TTC549 (cell line): ENCODE results near the gene MYB.

Source experiments
- FAIRE-seq: peaks from 2 replicates; lab custom pipeline; 2012; peaks lifted over from hg19 to GRCh38; lab: Jason Lieb, UNC

MYB gene

DNA sequence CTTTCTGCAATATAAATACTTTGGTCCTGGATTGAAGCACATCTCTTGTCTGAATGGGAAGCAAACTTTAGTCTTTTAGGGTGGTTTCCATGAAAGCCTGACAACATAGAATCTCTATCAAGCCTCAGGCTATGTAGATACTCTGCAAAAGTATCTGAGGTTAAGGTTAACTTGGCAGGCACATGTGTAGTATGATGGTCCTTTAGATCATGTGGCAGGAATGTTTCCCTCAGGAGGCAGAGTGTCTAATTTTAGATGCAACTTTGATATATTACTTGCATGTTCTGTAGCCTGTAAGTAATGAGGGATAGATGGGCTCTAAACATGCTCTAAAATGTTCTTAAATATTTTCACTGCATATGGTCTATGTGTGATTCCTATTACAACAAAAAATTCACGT lies 8.2 kb downstream of the MYB start:
- no peak for FAIRE-seq

DNA sequence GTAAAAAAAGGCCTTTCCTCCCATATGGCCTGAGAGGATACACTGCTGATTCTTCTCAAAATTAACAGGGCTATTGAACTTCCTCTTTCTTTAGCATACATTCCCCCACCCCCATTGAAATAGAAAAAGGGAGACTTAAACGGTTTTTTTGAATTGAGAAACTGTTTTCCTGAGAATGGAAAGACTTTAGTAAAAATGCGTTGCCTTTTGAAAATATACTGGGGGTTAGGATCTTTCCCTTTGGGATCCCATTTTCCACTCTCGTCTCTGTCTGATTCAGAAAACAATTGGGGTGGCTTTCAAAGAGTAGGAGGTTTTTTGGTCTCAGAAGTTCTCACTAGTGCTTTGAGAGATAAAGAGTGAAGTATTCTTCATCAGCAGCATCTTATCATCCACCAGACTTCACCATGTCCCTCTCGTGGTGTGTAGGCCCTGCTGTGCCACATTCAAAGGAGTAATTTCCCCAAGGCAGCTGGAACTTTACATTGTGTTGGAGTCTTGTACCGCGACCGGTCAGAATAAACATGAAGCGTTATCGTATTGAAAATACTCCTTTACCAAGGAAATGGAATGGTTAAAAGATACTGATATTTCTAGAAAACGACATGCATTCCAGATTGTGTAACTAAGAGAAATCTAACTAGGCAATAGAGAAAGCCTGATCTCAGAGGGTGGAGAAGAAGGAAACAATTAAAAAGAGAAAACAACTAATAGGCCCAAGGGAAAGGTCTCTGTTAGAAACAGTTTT lies 10.6 kb downstream of the MYB start:
- no peak for FAIRE-seq

DNA sequence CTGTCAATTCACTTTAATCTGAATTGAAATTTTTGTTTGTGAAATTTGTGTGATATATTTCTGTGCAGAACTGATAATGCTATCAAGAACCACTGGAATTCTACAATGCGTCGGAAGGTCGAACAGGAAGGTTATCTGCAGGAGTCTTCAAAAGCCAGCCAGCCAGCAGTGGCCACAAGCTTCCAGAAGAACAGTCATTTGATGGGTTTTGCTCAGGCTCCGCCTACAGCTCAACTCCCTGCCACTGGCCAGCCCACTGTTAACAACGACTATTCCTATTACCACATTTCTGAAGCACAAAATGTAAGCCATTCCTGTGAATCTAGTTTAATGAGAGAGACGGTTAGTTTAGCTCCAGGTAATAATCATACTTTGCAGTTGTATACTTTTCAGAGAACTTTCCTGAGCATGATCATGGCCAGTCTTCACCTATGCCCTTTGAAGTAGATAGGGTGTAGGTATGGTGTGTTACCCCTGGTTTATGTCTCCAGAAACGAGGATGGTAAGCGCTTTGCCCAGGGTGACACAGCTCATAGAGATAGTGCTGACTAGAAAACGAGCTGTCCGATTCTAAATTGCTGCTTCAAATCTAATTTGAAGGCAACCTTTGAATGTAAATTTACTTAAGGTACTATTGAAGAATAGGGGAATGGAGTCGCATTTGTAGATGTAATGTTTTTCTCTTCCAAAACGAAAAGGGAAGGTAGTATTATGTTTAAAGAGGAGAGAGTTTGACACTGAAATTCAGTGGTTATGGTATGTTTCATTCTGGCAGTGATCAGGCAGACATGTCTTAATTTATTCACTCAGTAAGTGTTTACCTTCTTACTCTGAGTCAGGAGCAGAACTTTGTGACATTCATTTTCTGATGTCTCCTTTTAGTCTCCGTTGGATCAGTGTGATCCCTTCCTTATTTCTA lies 11.4 kb downstream of the MYB start:
- FAIRE-seq, result no peak

DNA sequence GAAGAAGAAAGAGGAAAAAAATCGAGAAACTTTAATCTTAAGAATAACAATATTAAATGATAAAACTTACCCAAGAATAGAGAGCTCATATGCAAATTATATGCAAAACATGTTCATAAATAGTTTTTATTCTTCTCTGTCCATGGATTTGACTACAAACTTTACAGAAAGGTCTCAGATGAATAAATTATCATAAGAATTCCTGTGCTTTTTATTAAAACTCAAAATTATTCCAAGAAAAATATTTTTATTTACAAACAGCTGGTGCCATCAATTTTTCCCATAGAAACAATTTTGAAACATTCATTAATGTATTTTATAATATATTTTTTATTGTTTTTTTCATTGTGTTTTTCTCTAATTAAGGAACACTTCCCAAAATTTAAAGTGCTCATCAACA lies 12.1 kb downstream of the MYB start:
- FAIRE-seq, result no peak

DNA sequence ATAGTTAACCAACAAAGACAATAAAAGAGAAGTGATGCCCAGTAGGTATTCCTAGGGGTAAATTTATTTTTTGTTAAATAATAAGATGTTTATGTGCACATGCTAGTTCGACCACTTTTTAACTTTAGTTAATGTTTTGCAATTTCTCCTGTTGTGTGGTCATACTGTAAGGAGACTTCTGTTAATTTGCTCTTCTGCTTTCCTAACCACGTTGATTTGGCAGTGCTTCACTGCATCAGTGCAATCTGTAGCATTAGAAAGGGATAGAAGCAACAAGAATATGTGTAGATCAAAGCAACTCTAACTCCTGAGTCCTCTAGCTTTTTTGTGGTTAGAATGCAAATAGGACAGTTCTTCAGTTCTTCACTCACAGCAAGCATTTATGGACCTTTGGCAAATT lies 13.9 kb downstream of the MYB start:
- FAIRE-seq, result no peak

DNA sequence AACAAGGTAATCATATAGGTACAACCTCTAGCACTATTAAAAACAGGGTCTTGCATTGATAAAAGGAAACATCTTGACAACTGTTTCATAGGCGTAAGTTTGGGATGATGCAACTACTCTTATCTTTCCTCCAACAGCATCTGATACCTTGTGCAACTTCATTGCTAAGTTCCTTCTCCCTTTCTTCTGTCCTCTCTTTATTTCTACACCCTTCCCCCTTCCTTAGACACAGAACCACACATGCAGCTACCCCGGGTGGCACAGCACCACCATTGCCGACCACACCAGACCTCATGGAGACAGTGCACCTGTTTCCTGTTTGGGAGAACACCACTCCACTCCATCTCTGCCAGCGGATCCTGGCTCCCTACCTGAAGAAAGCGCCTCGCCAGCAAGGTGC lies 14.4 kb downstream of the MYB start:
- no peak for FAIRE-seq

DNA sequence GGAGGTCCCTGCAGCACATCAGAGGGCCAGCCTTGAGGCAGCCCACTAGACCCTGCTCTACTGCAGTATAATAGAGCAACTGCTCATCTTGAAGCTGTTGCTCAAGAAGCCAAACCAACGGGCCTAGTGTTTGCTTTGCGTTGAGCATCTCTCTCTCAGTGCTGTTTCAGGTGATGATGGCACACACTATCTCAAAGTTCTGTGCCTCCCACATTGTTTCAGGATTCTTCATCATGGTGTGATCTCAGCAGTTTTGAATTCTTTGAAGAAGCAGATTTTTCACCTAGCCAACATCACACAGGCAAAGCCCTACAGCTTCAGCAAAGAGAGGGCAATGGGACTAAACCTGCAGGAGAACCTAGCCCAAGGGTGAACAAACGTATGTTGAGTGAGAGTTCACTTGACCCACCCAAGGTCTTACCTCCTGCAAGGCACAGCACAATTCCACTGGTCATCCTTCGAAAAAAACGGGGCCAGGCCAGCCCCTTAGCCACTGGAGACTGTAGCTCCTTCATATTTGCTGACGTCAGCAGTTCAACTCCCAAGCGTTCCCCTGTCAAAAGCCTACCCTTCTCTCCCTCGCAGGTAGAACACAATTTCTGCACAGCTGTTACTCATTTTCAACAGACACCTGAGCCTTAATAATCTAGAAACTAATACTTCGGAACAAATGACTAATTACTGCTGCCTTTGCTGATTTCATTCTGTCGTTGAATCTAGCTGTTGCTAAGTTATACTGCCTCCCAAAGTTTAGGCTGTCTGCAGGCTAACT lies 15.8 kb downstream of the MYB start:
- no peak for FAIRE-seq

DNA sequence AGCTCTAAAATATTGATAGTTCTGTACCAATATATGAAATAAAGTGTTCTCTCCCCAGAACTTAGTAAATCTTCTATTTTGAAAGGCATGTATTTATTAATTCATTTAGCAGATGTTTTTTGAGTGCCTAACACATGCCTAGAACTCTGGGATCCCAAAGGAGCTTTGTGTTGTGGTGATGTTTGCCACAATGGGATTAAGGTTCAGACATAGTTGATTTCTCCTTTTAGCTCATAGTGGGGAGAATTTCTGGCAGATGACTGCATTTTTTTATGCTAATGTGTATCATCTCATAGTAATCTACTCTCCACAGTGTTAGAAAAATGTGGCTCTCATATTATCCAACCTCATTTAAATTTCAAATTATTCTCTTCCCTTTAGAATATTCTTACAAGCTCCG lies 21.7 kb downstream of the MYB start:
- FAIRE-seq, result no peak

DNA sequence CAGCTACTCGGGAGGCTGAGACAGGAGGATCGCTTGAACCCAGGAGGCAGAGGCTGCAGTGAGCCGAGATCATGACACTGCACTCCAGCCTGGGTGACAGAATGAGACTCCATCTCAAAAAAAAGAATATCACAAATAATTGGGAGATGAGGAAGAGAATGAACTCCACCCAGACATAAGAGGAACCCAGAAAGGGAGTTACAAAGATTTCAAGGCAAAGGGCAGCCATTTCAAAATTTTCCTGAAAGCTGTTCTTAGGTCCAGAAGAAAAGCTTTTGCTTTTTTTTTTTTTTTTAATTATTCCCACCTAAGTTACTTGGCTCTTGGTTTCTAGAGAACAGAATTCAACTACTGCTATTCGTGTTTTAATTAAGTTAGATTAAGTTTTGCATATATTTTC lies 23.8 kb downstream of the MYB start:
- no peak for FAIRE-seq

DNA sequence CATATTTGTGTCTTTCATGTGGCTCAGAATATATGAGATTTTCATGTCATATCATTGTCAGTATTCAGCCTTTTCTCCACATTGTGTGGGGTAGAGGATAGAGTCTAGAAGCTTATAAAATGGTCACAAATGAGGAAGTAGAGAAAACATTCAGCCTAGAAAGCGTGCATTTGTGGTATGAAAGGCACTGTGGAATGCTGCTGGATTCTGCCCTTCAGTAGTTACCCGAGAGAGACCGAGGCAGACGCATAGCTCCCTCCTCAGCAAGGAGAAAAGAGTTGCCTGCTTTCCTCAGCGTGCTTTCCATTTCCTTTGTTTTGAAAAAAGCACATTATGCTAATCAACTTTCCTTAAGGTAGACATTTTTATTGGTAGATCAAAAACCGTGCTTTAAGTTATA lies 28.7 kb downstream of the MYB start:
- FAIRE-seq, result no peak

DNA sequence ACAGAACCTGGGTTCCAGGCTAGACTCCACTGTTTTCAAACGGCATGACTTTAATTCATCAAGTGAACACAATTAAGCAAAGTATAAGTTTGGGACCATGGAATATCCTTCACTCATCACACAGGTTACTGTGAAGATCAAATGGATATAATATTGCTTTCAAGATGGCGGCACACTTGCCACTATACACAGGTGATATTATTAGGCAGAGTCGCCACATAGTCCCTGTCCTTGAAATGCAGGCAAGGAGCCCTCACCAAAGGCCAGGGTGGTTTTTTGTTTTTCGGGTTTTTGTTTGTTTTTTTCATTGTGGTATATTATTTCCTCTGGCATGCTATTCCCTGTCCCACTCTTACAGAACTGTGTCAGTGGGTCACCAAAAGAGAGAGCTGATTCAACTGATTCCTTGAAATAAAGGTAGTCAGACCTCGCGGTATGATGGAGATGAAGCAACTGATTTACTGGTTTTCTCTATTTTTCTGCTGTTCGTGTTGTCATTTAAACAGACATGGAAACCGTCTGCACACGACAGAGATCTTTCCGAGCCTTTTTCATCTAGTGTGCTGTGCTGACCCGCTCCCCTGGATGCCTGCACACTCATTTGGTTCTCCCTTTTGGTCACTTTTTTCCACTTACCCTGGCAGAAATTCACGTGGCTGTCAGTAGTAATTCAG lies 29.7 kb downstream of the MYB start:
- FAIRE-seq, result no peak

DNA sequence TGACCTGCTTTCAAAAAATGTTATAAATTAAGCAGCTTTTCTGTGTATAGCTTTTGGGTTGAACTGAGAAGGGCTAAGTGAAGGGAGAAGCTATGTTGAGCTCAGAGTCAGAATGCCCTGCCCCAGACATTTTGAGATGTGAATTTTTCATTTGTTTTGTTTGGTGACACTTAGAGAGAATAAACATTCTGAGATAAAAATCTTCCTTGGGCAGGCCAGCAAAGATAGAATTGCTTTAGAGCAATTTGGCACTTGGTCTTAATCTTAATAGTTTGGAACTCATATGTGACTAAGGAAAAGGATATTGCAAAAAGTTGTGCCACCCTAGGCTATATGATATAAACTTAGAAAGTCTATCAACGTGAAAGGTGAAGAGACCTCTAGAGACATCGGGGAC lies 30.2 kb downstream of the MYB start:
- no peak for FAIRE-seq

DNA sequence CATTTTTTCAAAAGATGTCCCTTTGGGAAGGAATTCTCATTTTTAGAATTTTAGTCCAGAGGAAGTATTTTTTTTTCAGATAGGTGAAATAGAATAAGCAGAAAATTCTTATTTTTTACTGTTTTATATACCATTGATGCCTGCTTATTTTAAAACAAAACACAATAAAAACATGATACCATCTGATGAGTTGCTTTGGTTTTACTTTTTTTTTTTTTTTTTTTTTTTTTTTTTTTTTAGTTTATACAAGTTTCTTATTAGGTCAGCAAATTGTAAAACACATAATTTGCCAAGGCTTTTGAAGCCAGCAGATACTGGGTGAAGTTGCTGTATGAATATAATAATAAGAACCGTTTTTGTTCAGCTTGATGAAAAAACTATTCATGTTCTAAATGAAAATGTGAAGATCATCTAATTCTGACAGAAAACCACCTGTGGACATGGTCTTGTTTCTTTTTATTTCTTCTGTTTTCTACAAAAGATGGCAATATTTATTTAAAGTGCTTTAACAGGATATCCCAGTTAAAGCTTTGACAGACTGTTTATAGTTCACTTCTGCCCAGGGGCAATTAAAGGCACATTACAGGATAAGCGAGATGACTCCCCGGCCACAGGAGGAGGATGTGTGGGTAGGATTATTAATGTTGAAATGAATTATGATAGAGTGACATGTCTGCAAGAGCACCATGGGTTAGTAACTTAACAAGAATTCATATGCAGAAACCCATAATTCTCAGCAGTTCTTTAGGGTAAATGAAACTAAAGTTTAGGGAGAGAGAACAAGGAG lies 31.1 kb downstream of the MYB start:
- no peak for FAIRE-seq

DNA sequence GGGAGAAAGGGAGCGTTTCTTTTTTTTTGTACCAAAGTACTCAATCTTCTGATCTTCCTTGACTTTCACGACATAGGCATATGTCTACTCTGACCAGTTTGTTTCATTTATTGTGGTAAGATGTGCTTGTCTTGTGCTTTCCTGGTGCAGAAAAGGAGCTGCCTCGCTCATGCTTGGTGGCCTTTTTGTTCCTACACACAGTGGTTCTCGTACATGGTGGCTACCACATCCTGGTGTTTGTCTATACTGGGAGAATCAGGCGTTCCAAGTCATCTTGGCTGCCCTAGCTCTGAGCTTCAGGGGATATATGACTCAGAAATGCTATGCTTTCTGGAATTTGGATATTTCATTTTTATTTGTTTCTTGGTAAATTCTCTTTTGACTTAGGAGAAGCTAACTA lies 31.8 kb downstream of the MYB start:
- FAIRE-seq, result no peak

DNA sequence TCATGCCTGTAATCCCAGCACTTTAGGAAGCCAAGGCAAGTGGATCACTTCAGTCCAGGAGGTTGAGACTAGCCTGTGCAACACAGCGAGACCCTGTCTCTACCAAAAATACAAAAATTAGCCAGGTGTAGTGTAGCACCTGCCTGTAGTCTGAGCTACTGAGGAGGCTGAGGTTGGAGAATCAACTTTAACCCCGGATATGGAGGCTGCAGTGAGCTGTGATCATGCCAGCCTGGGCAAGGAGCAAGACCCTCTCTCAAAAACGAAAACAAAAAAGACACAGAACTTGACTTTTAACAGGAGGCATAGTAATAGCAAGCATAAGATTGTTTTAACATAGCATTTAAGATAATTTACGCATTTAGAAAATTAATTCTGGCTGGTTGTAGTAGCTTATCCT lies 32.5 kb downstream of the MYB start:
- FAIRE-seq, result no peak

DNA sequence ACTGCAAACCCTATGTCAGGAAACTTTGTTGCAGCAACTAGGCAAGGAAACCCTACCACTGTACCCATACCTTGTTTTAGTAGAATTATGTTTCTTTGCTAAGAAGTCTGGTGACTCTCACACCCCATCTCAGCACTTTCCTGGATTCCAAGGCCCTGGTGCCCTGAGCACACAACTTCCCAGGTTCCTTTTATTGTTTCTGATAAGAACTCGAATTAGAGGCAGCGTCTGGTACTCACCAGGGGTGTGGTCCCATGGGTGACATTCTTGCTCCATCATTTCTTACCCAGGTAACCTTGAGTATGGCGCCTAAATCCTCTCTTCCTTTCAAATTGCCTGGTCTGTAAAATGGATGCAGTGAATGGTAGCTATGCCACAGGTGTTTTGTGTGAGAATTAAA lies 34.1 kb downstream of the MYB start:
- no peak for FAIRE-seq

DNA sequence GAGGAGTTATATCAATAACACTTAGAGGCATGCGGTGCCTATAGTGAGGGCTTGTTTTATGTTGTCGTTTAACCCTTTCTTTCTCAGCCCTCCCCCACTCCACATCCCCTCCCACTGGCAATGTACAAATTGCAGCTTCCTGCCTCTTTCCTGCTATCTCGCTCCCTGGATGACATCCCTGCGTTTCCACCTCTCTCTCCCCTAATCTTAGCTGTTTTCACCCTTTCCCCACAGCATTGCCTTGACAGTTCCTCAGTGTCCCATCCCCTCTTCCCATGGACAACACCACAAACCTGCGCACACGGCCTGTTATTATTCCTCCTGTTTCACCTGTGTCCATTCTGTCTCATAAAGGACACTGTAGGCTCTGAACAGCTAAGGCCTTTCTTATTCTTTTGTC lies 34.5 kb downstream of the MYB start:
- FAIRE-seq, result no peak

DNA sequence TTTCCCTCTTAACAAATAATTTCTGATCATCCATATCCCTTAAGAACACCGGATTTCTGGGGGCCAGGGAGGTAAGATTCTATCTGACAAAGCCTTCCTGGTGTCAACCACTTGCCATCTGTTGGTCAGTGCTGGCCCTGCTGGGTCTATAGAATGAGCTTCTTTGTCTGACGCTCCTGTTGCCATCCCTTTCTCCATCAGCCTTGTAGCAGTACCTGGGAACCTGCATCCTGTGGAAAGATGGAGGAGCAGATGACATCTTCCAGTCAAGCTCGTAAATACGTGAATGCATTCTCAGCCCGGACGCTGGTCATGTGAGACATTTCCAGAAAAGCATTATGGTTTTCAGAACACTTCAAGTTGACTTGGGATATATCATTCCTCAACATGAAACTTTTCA lies 36.6 kb downstream of the MYB start:
- FAIRE-seq, result no peak

DNA sequence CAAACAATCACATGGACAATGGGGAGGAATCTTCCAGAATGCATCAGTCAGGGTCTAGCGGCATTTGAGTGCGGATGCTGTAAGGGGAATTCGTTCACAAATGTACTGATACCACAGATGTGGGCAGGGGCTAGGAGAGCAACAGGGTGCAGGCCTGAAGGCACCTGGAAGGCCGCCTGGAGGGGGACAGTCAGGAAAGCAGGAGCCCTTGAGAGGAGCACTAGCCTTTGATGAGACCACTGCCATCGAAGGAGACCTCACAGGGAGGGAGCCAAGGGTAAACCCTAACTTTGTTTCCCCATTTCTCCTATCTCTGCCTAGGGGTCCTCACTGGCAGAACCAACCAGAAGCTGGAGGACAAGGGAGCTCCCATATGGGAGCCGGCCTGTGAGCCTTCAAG lies 38.2 kb downstream of the MYB start:
- no peak for FAIRE-seq

DNA sequence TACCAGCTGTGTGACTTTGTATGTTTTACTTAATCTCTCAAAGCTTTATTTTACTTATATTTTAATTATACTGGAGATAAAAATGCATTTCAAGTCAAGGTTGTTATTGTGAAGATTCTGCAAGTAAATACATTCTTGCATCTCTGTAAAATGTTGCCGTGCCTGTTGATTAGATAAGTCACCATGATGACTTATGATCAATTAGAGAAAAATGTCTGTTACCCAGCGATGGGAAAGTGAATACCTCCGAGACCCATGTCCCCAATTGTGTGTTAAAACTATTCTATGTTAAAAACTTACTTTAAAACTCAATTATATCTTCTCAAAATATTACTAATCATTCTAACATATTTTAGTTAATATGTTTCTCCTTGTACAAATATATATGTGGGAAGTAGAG lies 39.9 kb downstream of the MYB start:
- FAIRE-seq, result no peak

DNA sequence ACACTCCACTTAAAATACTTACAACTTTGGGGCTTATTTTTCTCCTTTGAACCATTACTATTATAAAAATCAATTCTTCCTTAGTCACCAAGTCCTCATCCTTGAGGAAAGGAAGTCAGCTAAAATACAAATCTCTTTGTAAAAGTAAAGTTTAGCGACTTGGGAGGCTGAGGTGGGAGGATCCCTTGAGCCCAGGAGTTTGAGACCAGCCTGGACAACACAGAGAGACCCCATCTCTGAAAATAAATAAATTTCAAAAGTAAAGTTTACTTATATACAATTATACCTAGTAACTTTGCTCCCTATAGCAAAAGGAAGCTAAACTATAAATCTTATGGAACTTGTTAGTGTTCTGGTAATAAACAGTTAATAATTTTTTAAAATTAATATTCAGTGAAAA lies 40.4 kb downstream of the MYB start:
- no peak for FAIRE-seq

DNA sequence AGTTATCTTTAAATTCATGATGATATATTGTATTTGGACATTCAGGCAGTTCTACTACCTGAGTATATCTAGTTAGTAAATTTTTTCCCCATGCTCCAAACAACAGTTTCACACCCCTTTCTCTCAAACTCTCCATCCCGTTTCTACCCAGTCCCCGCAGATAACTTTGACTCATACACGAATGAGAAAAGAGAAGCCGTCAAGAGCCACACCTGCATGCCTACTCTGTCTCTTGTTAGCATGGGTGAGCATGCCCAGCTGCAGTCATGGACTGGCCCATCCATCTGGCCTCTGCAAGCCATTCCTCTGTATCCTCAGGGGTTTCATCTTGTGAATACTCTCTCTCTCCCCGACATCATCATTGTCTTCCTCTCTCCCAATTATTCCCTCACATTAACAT lies 41.5 kb downstream of the MYB start:
- FAIRE-seq, result no peak
